BLaER1 (cell line): Measurements from ENCODE around the gene CHODL.

Source experiments
- H3K27ac ChIP-seq: shearing (Covaris generic); formaldehyde crosslinking; 2 replicates; pipeline ENCODE4 v1.8.1; 2022
- H3K27me3 ChIP-seq: shearing (Covaris generic); formaldehyde crosslinking; 2 replicates; pipeline ENCODE4 v1.8.1; 2022
- H3K36me3 ChIP-seq: shearing (Covaris generic); formaldehyde crosslinking; 2 replicates; pipeline ENCODE4 v1.8.1; 2022
- H3K4me1 ChIP-seq: shearing (Covaris generic); formaldehyde crosslinking; 2 replicates; pipeline ENCODE4 v1.8.1; 2022
- H3K4me2 ChIP-seq: shearing (Covaris generic); formaldehyde crosslinking; 2 replicates; pipeline ENCODE4 v1.8.1; 2022
- H3K4me3 ChIP-seq: shearing (Covaris generic); formaldehyde crosslinking; 2 replicates; pipeline ENCODE4 v1.8.1; 2022
- H3K9ac ChIP-seq: shearing (Covaris generic); formaldehyde crosslinking; 2 replicates; pipeline ENCODE4 v1.8.1; 2022
- H3K9me3 ChIP-seq: shearing (Covaris generic); formaldehyde crosslinking; 2 replicates; pipeline ENCODE4 v1.8.1; 2022
- H4K20me1 ChIP-seq: shearing (Covaris generic); formaldehyde crosslinking; 2 replicates; pipeline ENCODE4 v1.8.1; 2022
- Cebpa-rat ChIP-seq: shearing (Covaris generic); IDR thresholded peaks from 2 replicates; pipeline ENCODE4 v1.8.1; 2022

The CHODL gene, protein sequence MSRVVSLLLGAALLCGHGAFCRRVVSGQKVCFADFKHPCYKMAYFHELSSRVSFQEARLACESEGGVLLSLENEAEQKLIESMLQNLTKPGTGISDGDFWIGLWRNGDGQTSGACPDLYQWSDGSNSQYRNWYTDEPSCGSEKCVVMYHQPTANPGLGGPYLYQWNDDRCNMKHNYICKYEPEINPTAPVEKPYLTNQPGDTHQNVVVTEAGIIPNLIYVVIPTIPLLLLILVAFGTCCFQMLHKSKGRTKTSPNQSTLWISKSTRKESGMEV

DNA sequence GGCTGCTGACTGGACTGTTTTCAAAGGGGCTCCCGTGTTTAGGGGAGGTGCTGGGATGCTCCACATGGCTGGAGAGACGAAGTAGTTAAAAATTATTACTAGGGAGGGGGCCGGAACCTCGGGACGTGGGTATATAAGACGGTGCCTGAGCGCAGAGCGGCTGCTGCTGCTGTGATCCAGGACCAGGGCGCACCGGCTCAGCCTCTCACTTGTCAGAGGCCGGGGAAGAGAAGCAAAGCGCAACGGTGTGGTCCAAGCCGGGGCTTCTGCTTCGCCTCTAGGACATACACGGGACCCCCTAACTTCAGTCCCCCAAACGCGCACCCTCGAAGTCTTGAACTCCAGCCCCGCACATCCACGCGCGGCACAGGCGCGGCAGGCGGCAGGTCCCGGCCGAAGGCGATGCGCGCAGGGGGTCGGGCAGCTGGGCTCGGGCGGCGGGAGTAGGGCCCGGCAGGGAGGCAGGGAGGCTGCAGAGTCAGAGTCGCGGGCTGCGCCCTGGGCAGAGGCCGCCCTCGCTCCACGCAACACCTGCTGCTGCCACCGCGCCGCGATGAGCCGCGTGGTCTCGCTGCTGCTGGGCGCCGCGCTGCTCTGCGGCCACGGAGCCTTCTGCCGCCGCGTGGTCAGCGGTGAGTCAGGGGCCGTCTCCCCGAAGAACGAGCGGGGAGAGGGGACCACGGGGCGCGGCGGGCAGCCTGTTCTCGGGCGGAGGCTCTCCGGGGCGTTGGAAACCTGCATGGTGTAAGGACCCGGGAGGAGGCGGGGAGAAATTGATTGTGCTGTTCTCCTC, at the start of gene CHODL:
Gene CHODL, plus strand, starts transcription at position 163 of the 793 bp plus-strand sequence. Its CDS starts 391 bp downstream, at position 554.
- H3K36me3 ChIP-seq, result no peaks in the 10 kb centered on the region
- H3K4me3 ChIP-seq, result no peak within 1 kb of the TSS
- no peaks in the 10 kb centered on the region for H3K4me1 ChIP-seq
- no peak for TF ChIP-seq Cebpa-rat
- no peak within 1 kb of the TSS for H3K9ac ChIP-seq
- H3K27me3 ChIP-seq, result no peaks in the 10 kb centered on the region
- H3K27ac ChIP-seq, result no peak within 1 kb of the TSS
- no peaks in the 10 kb centered on the region for H4K20me1 ChIP-seq
- H3K9me3 ChIP-seq, result peaks cover 15% of the 10 kb centered on the region
- no peak within 1 kb of the TSS for H3K4me2 ChIP-seq

DNA sequence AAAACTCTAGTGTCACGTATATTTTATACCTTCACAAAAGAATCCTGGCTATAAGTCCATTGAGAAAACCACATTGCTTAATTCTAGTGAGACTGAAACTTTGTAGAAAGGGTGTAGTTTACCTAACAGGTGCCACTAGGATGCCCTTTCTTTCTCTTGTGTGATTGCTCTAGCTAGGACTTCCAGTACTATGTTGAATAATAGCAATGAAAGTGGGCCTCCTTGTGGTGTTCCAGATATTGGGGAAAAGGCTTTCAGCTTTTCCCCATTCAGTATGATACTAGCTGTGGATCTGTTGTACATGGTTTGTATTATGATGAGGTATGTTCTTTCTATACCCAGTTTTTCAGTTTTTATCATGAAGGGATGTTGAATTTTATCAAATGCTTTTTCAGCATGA, 39.7 kb upstream of the CHODL start:
- Histone ChIP-seq H3K27me3 (no peaks in the 10 kb centered on the region), H3K4me1 (no peaks in the 10 kb centered on the region), H3K36me3 (no peaks in the 10 kb centered on the region), H3K4me3 (no peak overlapping the region), H3K9me3 (no peaks in the 10 kb centered on the region), H4K20me1 (no peaks in the 10 kb centered on the region), H3K9ac (no peak overlapping the region), H3K27ac (no peak overlapping the region), H3K4me2 (no peak overlapping the region)
- TF ChIP-seq Cebpa-rat, result no peak

DNA sequence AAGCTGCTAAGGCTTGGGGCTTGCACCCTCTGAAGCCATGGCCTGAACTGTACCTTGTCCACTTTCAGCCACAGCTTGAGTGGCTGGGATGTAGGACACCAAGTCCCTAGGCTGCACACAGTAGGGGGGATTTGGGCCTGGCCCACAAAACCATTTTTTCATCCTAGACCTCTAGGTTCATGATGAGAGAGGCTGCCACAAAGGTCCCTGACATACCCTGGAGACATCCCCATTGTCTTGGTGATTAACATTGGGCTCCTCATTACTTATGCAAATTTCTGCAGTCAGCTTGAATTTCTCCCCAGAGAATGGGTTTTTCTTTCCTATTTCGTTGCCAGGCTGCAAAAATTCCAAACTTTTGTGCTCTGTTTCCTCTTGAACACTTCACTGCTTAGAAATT, 26.3 kb upstream of the CHODL start:
- Histone ChIP-seq H3K9me3 (peaks cover 10% of the 10 kb centered on the region), H4K20me1 (no peaks in the 10 kb centered on the region), H3K4me1 (no peaks in the 10 kb centered on the region), H3K27me3 (no peaks in the 10 kb centered on the region), H3K27ac (no peak overlapping the region), H3K9ac (no peak overlapping the region), H3K36me3 (no peaks in the 10 kb centered on the region), H3K4me3 (no peak overlapping the region), H3K4me2 (no peak overlapping the region)
- no peak for TF ChIP-seq Cebpa-rat

DNA sequence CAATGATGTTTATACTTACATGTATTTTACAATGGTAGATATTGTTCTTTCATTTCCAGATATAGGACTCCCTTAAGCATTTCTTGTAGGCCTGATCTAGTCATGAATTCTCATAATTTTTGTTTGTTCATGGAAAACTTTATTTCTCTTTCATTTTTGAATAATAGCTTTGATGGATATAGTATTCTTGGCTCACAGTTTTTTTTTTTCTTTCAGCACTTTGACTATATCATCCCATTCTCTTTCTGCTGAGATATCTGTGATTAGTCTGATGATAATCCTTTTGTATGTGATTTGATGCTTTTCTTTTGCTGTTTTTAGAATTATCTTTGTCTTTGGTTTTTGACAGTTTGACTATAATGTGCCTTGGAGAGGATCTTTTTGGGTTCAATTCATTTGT, 24.1 kb upstream of the CHODL start:
- TF ChIP-seq Cebpa-rat, result no peak

DNA sequence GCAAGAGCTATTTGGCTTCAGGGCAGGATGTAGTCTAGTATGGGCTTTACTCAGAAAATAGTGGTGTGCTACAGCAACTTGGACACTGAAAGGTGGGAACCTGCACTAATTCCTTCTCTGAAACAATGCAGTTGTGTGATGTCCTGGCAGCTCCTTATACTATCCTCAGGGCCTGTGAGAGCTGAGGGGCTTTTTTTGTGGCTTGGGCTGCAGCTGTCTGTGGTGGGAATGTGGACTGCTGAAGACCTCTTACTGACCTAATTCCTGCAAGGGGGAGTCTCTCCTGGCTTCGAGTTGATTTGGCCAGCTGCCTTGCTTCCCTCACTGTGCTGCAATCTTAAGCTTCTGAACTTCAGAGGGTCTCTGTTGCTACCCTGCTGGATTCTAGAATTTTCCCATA, 22.3 kb upstream of the CHODL start:
- Histone ChIP-seq H3K4me1 (no peaks in the 10 kb centered on the region), H3K9me3 (peaks cover 10% of the 10 kb centered on the region), H3K36me3 (no peaks in the 10 kb centered on the region), H3K27me3 (no peaks in the 10 kb centered on the region), H4K20me1 (no peaks in the 10 kb centered on the region), H3K9ac (no peak overlapping the region), H3K27ac (no peak overlapping the region), H3K4me2 (no peak overlapping the region), H3K4me3 (no peak overlapping the region)
- TF ChIP-seq Cebpa-rat, result no peak

More for the DNA sequence above, 24.1 kb upstream of the CHODL start:
- Histone ChIP-seq H3K4me3 (no peak overlapping the region), H3K4me1 (no peaks in the 10 kb centered on the region), H3K9me3 (peaks cover 10% of the 10 kb centered on the region), H3K27me3 (no peaks in the 10 kb centered on the region), H4K20me1 (no peaks in the 10 kb centered on the region), H3K4me2 (no peak overlapping the region), H3K9ac (no peak overlapping the region), H3K27ac (no peak overlapping the region), H3K36me3 (no peaks in the 10 kb centered on the region)

DNA sequence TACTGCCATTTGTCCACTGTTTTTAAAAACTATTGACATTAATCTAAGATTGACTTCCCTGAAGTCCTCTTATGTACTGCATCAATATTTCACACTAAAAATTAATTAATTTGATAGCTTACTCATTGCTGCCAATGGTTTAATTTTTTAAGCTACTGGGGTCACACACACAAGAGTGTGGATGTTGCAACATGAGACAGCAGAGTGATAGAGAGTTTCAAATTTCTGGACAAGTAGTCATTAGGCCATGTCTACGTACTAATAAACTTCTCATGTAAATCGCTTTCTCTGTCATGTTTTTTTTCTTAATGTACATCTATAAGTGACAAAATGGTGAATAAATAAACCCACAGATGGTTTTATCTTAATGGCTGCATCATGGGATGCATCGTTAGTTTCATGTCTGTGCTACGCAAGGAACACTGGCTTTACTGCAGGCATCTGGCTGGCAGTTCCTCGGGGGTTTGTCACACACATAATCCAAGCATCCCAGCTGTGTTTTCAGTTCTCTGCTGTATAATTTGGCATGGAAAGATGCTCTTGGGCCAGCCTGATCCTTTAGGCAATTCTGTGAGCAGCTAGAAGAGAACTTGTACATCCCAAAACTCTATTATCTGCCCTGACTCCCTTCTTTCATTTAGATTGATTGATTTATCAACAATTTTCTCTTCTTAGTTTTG, 16.4 kb upstream of the CHODL start:
- no peaks in the 10 kb centered on the region for H3K9me3 ChIP-seq
- no peak overlapping the region for H3K9ac ChIP-seq
- no peak overlapping the region for H3K27ac ChIP-seq
- no peaks in the 10 kb centered on the region for H3K27me3 ChIP-seq
- TF ChIP-seq Cebpa-rat, result no peak
- no peak overlapping the region for H3K4me2 ChIP-seq
- no peaks in the 10 kb centered on the region for H4K20me1 ChIP-seq
- no peak overlapping the region for H3K4me3 ChIP-seq
- no peaks in the 10 kb centered on the region for H3K4me1 ChIP-seq
- H3K36me3 ChIP-seq, result no peaks in the 10 kb centered on the region

DNA sequence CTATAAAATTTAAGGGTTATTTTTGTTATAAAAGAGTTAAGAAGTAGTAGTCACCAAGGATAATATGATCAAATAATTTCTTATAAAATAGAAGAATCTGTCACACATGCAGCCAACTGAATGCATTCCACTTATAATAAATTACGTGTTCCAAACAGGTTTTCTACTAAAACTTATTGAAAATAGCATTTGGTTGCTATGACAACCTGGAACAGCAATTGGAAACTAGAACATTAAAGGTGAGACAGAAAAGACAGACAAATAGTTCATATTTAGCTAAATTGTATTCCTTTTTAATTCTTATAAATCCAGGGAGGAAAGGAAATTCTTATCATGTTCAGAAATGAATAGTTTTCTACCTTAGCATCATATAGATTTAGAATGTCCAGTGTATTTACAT, 9.1 kb upstream of the CHODL start:
- Histone ChIP-seq H3K4me2 (no peak overlapping the region), H4K20me1 (no peaks in the 10 kb centered on the region), H3K9ac (no peak overlapping the region), H3K9me3 (no peaks in the 10 kb centered on the region; the same call in 1 of the 2 replicates), H3K27ac (no peak overlapping the region), H3K4me1 (no peaks in the 10 kb centered on the region), H3K36me3 (no peaks in the 10 kb centered on the region), H3K4me3 (no peak overlapping the region), H3K27me3 (no peaks in the 10 kb centered on the region)
- no peak for TF ChIP-seq Cebpa-rat

DNA sequence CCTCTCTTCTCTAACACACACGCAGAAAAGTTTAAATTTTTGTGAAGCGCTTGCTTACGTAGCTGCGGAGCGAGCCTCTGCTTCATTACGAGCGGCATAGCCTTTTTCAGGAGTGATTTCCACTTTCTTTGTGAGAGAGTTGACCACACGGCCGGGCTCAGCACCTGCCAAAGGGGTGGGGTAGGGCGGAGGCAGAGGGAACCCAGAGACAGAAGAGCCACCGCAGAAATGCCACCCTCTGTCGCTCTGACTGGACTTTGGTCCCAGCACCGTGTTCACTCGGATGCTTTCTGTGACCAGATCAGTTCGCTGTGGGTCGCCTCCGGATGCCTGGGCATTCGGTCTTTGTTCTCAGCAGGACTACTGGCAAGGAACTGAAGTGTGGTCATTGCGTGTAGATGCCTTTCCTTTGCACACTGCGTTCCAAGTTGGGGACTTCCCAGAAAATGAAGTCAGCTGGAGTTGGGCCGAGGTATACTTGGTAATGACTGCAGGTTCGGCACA, 883 bp downstream of the CHODL start:
- Histone ChIP-seq H4K20me1 (no peaks in the 10 kb centered on the region), H3K9me3 (peaks cover 15% of the 10 kb centered on the region), H3K4me3 (no peak overlapping the region), H3K27me3 (no peaks in the 10 kb centered on the region), H3K9ac (no peak overlapping the region), H3K4me1 (no peaks in the 10 kb centered on the region), H3K27ac (no peak overlapping the region), H3K36me3 (no peaks in the 10 kb centered on the region), H3K4me2 (no peak overlapping the region)
- no peak for TF ChIP-seq Cebpa-rat

DNA sequence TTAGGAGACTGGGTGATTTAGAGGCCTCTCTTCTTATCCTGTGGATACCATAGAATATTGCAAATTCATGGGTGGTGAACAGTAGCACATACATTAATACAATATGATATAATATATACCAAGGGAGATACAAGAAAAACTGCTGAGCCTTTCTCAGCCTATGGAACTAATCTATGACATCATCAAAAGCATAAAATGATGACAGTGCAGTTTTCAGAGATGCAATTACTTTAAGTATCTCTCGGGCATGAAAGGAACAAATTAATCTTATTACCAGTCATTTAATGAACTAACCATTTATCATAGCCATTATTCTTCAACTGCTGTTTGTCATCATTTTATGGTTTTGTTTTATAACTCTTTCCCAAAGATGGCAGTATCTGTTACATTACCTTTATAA, 3.5 kb downstream of the CHODL start:
- Histone ChIP-seq H3K4me2 (no peak overlapping the region), H4K20me1 (no peaks in the 10 kb centered on the region), H3K9ac (no peak overlapping the region), H3K9me3 (peaks cover 15% of the 10 kb centered on the region), H3K27me3 (no peaks in the 10 kb centered on the region), H3K36me3 (no peaks in the 10 kb centered on the region), H3K4me1 (no peaks in the 10 kb centered on the region), H3K4me3 (no peak overlapping the region), H3K27ac (no peak overlapping the region)
- no peak for TF ChIP-seq Cebpa-rat

DNA sequence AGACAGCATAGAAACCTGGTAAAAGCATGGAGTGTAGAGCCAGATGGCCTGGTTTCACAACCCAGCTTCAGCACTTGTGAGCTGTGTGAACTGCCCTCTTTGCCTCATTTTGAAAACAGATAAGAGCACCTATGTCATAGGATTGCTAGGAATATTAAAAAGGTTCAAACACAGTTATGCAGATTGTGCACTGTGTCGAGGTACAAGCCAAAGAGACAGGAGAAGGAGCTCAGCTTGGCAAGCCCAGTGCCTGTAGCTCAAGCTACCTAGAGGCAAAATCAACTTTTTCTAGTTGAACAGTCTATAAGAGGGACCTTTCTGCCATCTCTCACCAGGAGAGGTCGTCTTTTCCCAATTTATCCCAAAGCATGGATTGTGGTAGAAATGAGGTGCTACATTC, 5.0 kb downstream of the CHODL start:
- TF ChIP-seq Cebpa-rat, result no peak
- Histone ChIP-seq H3K9ac (no peak overlapping the region), H3K36me3 (no peaks in the 10 kb centered on the region), H3K4me1 (no peaks in the 10 kb centered on the region), H3K4me2 (no peak overlapping the region), H3K4me3 (no peak overlapping the region), H3K27ac (no peak overlapping the region), H3K27me3 (no peaks in the 10 kb centered on the region), H4K20me1 (no peaks in the 10 kb centered on the region), H3K9me3 (peaks cover 11% of the 10 kb centered on the region)
